AG08395 (cell line): ENCODE results near the gene ZNF799.
"Not testable (repeated sequence)": the region's sequence is repeated elsewhere in the genome, so short reads cannot be mapped to it uniquely, and the experiment has no call there.

Experiments used
- DNase-seq: peaks from one replicate; pipeline ENCODE4 v3.0.0; 2012; ENCODE audit warnings: mixed read lengths, low spot score

The ZNF799 gene

DNA sequence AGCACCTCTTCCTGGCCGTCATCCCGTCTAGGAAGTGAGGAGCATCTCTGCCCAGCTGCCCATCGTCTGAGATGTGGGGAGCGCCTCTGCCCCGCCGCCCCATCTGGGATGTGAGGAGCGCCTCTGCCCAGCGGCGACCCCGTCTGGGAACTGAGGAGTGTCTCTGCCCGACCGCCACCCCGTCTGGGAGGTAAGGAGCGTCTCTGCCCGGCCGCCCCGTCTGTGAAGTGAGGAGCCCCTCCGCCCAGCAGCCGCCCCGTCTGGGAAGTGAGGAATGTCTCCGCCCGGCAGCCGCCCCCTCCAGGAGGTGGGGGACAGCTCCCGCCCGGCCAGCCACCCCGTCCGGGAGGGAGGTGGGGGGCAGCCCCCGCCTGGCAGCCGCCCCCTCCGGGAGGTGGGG is 38.8 kb downstream of the ZNF799 start:
- not testable (repeated sequence) for DNase-seq

DNA sequence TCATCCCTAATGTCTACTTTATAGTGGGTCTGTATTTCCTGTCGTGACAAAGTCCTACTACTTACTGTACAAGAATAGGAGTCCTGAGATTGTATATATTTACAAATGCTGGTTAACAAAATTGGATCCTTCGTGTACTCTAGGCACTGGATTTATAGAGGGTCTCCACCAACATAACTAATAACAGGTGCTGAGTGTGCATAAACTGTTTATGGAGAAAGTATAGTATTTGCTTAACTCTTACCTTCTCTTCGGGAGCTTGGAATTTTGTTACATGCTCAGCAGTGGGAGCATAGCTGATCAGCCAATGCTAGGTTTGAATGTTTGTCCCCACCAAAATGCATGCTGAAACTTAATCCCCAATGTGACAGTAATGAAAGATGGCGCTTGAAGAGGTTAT is 47.7 kb downstream of the ZNF799 start:
- DNase-seq = no peak

DNA sequence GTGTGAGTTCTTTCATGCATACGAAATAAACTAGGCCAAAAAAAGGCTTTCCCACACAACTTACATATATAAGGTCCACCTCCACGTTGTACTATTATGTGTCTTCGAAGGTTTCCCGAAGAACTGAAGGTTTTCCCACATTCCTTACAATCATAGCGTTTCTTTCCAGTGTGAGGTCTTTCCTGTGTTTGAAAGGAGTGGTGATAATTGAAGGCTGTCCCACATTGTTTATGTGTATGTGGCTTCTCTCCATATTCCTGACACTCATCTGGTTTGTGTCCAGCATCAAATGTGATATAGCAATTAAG is 50.2 kb downstream of the ZNF799 start:
- no peak for DNase-seq

DNA sequence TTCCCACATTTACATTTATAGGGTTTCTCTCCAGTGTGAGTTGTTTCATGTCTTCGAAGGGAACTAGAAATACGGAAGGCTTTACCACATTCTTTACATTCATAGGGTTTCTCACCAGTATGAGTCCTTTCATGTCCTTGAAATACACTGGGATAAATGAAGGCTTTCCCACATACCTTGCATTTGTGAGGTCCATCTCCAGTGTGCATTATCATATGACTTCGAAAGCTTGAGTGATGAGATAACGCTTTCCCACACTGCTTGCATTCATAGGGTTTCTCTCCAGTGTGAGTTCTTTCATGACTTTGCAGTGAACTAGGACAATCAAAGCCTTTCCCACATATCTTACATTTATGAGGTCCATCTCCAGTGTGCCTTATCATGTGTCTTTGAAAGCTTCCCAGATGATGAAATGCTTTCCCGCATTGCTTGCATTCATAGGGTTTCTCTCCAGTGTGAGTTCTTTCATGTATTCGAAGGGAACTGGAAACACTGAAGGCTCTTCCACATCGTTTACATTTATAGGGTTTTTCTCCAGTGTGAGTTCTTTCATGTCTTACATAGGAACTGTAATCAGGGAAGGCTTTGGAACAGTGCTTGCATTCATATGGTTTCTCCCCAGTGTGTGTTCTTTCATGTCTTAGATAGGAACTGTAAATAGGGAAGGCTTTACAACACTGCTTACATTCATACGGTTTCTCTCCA is 50.7 kb downstream of the ZNF799 start:
- no peak for DNase-seq

DNA sequence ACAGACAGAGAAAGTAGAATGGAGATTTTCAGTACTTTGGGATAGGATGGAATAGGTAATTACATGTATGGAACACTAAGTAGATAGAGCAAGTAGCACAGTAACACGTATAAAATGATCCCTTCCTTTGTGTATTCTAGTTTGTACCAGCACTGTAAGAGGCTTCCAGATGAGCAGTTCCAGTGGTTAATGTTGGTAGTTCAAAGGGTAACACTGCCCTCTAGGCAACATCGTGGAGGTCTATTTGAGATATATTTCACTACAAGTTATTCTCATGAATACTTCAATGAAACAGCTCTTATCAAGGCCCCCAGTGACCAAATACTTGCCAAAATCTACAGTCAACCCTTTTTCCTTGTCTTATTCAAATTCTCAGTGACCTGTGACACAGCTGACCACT is 54.2 kb downstream of the ZNF799 start:
- DNase-seq = no peak

DNA sequence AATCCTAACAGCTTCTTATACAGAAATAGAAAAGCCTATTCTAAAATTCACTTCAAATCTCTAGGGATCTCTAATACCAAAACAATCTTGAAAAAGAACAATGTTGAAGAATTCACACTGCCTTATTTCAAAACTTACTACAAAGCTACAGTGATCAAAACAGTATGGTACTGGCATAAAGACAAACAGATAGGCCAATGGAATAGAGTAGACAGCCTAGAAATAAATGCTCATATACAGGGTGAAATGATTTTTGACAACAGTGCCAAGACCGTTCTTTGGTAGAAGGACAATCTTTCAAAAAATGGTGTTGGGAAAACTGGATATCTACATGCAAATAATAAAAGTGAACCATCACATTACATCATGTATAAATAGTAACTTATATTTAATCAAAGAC is 55.9 kb downstream of the ZNF799 start:
- DNase-seq = no peak
